HEK293T (cell line): ENCODE measurements around the gene TMEM187.
"Not testable (repeated sequence)": the region's sequence is repeated elsewhere in the genome, so short reads cannot be mapped to it uniquely, and the experiment has no call there.

Experiments
- CTCF ChIA-PET: fragments of 350-600 bp; formaldehyde crosslinking; extraction: SDS; loops from one replicate; lab custom pipeline; 2021; ENCODE audit warnings: antibody characterized with exemption, inconsistent platforms; lab: Yijun Ruan, JAX
- POLR2A ChIA-PET: fragments of 350-600 bp; formaldehyde crosslinking; extraction: SDS; loops from one replicate; lab custom pipeline; 2020; ENCODE audit warnings: antibody characterized with exemption, inconsistent platforms; lab: Yijun Ruan, JAX
- DNase-seq: peaks from one replicate; pipeline ENCODE4 v3.0.0; 2012; ENCODE audit warnings: mixed read lengths; ENCODE audit errors: extremely low spot score
- ARNT ChIP-seq: fragments of 450-650 bp; IDR thresholded peaks from 2 replicates; pipeline ENCODE4 v1.6.1; 2017; ENCODE audit warnings: mild to moderate bottlenecking
- BHLHE40 ChIP-seq: fragments of 450-650 bp; IDR thresholded peaks from 2 replicates; pipeline ENCODE4 v1.6.1; 2016; ENCODE audit warnings: mild to moderate bottlenecking, moderate library complexity, borderline replicate concordance
- CTBP1 ChIP-seq: fragments of 450-650 bp; IDR thresholded peaks from 2 replicates; pipeline ENCODE4 v1.6.1; 2016; ENCODE audit warnings: borderline replicate concordance
- ELF4 ChIP-seq: fragments of 450-650 bp; IDR thresholded peaks from 2 replicates; pipeline ENCODE4 v1.6.1; 2017; ENCODE audit warnings: antibody characterized with exemption
- FOXA1 ChIP-seq: fragments of 450-650 bp; IDR thresholded peaks from 2 replicates; pipeline ENCODE4 v1.6.1; 2016; ENCODE audit warnings: mild to moderate bottlenecking
- FOXK2 ChIP-seq: fragments of 450-650 bp; IDR thresholded peaks from 2 replicates; pipeline ENCODE4 v1.6.1; 2016; ENCODE audit warnings: mild to moderate bottlenecking
- FOXM1 ChIP-seq: fragments of 450-650 bp; IDR thresholded peaks from 2 replicates; pipeline ENCODE4 v1.6.1; 2017; ENCODE audit warnings: mild to moderate bottlenecking, borderline replicate concordance
- HDGF ChIP-seq: fragments of 450-650 bp; IDR thresholded peaks from 2 replicates; pipeline ENCODE4 v1.6.1; 2017; ENCODE audit warnings: antibody characterized with exemption, borderline replicate concordance
- L3MBTL2 ChIP-seq: fragments of 450-650 bp; conservative IDR thresholded peaks from 2 replicates; pipeline ENCODE4 v1.6.1; 2016; ENCODE audit warnings: mild to moderate bottlenecking
- LEF1 ChIP-seq: fragments of 450-650 bp; IDR thresholded peaks from 2 replicates; pipeline ENCODE4 v1.6.1; 2017; ENCODE audit warnings: mild to moderate bottlenecking, borderline replicate concordance
- NFRKB ChIP-seq: fragments of 450-650 bp; IDR thresholded peaks from 2 replicates; pipeline ENCODE4 v1.6.1; 2016; ENCODE audit warnings: mild to moderate bottlenecking, moderate library complexity
- SP1 ChIP-seq: fragments of 450-650 bp; IDR thresholded peaks from 2 replicates; pipeline ENCODE4 v1.6.1; 2017
- SUZ12 ChIP-seq: fragments of 450-650 bp; IDR thresholded peaks from 2 replicates; pipeline ENCODE4 v1.6.1; 2016; ENCODE audit warnings: mild to moderate bottlenecking
- TARDBP ChIP-seq: fragments of 450-650 bp; IDR thresholded peaks from 2 replicates; pipeline ENCODE4 v1.6.1; 2016
- ZNF384 ChIP-seq: fragments of 450-650 bp; IDR thresholded peaks from 2 replicates; pipeline ENCODE4 v1.6.1; 2016
- TF ChIP-seq, protein P1 (sequence below): fragments of 450-650 bp; IDR thresholded peaks from 2 replicates; pipeline ENCODE4 v1.6.1; 2016

Gene TMEM187

GRCh38 chrX:153973127-153974002 lies 811 bp downstream of the TMEM187 start:
- TF ChIP-seq L3MBTL2: peak; percentile 7; the same call in 1 of the 2 replicates
- TF ChIP-seq, protein P1, sequence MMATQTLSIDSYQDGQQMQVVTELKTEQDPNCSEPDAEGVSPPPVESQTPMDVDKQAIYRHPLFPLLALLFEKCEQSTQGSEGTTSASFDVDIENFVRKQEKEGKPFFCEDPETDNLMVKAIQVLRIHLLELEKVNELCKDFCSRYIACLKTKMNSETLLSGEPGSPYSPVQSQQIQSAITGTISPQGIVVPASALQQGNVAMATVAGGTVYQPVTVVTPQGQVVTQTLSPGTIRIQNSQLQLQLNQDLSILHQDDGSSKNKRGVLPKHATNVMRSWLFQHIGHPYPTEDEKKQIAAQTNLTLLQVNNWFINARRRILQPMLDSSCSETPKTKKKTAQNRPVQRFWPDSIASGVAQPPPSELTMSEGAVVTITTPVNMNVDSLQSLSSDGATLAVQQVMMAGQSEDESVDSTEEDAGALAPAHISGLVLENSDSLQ: no peak
- no peak for DNase-seq
- POLR2A ChIA-PET: interaction anchor here (0.6 to 3.3 kb wide), 15 partner anchors 8 to 534 kb away, joined by 3 to 15 read pairs (median 4); no protein-coding TSS in a partner anchor
- CTCF ChIA-PET: interaction anchor here (1.1 kb wide), 1 partner anchor 434 kb away, joined by 3 read pairs; no protein-coding TSS in a partner anchor

GRCh38 chrX:153974003-153974725 lies 1.6 kb downstream of the TMEM187 start:
- no peak for DNase-seq
- CTCF ChIA-PET: no interaction called here
- POLR2A ChIA-PET: interaction anchor here (0.7 to 3.3 kb wide), 6 partner anchors 13 to 341 kb away, joined by 3 to 15 read pairs (median 4); no protein-coding TSS in a partner anchor
- TF ChIP-seq TARDBP (no peak), LEF1 (no peak), L3MBTL2 (no peak), SP1 (no peak), ELF4 (no peak), CTBP1 (no peak), HDGF (no peak), SUZ12 (no peak), ZNF384 (no peak), ARNT (no peak), FOXA1 (no peak)
- TF ChIP-seq, protein P1: no peak

DNA sequence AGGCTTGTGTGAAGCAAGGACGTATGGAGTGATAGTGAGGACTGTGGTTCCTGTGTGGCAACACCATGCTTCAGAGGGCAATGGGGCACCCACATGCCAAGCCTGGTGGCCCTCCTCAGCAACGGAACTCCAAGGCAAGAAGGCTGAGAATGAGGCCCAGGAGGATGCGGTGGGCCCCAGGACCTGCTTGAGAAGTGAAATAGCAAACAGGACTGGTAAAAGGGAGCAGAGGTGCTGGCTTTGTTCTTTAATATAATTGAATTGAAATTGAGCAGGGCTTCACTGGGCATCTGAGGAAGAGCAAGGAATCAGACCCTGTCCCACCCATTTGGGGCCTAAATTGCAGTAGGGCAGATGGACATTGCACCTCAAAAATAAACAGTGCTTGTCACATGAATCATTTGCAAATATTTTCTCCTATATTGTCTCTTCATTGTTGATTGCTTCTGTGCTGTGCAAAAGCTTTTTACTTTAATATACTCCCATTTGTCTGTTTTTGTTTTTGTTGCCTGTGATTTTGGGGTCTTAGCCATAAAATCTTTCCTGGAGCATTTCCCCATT lies 2.3 kb downstream of the TMEM187 start:
- POLR2A ChIA-PET: interaction anchor here (1.4 to 1.5 kb wide), 3 partner anchors 13 to 50 kb away, joined by 3 to 5 read pairs (median 3); no protein-coding TSS in a partner anchor
- no peak for DNase-seq
- CTCF ChIA-PET: no interaction called here

DNA sequence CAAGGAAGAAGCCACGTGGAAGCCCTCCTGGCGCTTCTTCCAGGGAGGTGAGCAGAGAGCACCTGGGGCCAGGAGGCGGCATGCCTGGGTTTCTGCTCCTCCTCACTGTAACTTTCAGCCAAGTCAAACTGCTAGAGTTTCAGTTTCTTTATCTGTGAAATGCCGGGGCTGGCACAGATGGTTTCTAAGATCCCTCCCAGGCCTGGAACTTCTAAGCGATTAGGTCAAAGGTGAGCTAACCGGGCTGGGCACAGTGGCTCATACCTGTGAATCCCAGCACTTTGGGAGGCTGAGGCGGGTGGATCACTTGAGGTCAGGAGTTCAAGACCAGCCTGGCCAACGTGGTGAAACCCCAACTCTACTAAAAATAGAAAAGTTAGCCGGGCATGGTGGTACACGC lies 7.8 kb downstream of the TMEM187 start:
- POLR2A ChIA-PET: interaction anchor here (1.0 kb wide), 1 partner anchor 9 kb away, joined by 3 read pairs; the partner anchor contains the start of gene HCFC1
- CTCF ChIA-PET, DNase-seq: not testable (repeated sequence)

More for the DNA sequence above, 2.3 kb downstream of the TMEM187 start:
- TF ChIP-seq L3MBTL2: no peak
- TF ChIP-seq CTBP1: no peak
- no peak for TF ChIP-seq LEF1
- no peak for TF ChIP-seq SUZ12
- no peak for TF ChIP-seq NFRKB
- TF ChIP-seq FOXK2: no peak
- no peak for TF ChIP-seq SP1
- TF ChIP-seq BHLHE40: no peak
- no peak for TF ChIP-seq ARNT
- no peak for TF ChIP-seq HDGF
- TF ChIP-seq TARDBP: no peak
- TF ChIP-seq FOXM1: no peak
- TF ChIP-seq ELF4: no peak
- no peak for TF ChIP-seq ZNF384
- no peak for TF ChIP-seq FOXA1
- TF ChIP-seq, protein P1: no peak

GRCh38 chrX:153981231-153981630 lies 8.7 kb downstream of the TMEM187 start:
- CTCF ChIA-PET: no interaction called here
- POLR2A ChIA-PET: interaction anchor here (1.0 to 1.1 kb wide), 2 partner anchors 8 to 10 kb away, joined by 3 to 4 read pairs; partner anchors contain the start of genes HCFC1 and TMEM187
- DNase-seq: no peak
- TF ChIP-seq L3MBTL2: no peak

- DNase-seq: no peak
- CTCF ChIA-PET: no interaction called here
- TF ChIP-seq FOXM1: no peak
- TF ChIP-seq ARNT: no peak
- TF ChIP-seq SUZ12: no peak
- no peak for TF ChIP-seq NFRKB
- POLR2A ChIA-PET: interaction anchor here (1.1 kb wide), 1 partner anchor 9 kb away, joined by 4 read pairs; the partner anchor contains the start of gene TMEM187
Observed at GRCh38 chrX:153981771-153982533, 9.4 kb downstream of the TMEM187 start.
